Hepatocyte (in vitro differentiated cells): ENCODE data around the gene MCM3. TPM values are rescaled to one million over a fixed set of nuclear protein-coding genes. Genes with fewer than 3 reads are reported as not detected.

Experiments
- DNase-seq: peaks from one replicate; pipeline ENCODE4 v3.0.0-alpha.2; 2016; ENCODE audit warnings: low spot score
- H2AFZ ChIP-seq: fragments of 200-600 bp; sonication (generic); 2 replicates; pipeline ENCODE4 v1.6.0; 2016; ENCODE audit warnings: antibody characterized with exemption, mild to moderate bottlenecking
- H3K27ac ChIP-seq: fragments of 200-600 bp; sonication (generic); 2 replicates; pipeline ENCODE4 v1.5.1; 2016; ENCODE audit warnings: mild to moderate bottlenecking
- H3K27me3 ChIP-seq: fragments of 200-600 bp; sonication (generic); 2 replicates; pipeline ENCODE4 v1.6.1; 2016
- H3K36me3 ChIP-seq: fragments of 200-600 bp; sonication (generic); replicated peaks from 2 replicates; pipeline ENCODE4 v1.5.1; 2016; ENCODE audit warnings: low read depth; ENCODE audit not compliant: insufficient read depth
- H3K4me1 ChIP-seq: fragments of 200-600 bp; sonication (generic); 2 replicates; pipeline ENCODE4 v1.5.1; 2016; ENCODE audit warnings: mild to moderate bottlenecking, moderate library complexity; ENCODE audit not compliant: insufficient read depth
- H3K4me2 ChIP-seq: fragments of 200-600 bp; sonication (generic); 2 replicates; pipeline ENCODE4 v1.6.0; 2016
- H3K4me3 ChIP-seq: fragments of 200-600 bp; sonication (generic); 2 replicates; pipeline ENCODE4 v1.5.1; 2016; ENCODE audit warnings: mild to moderate bottlenecking
- H3K79me2 ChIP-seq: fragments of 200-600 bp; sonication (generic); 2 replicates; pipeline ENCODE4 v1.6.0; 2017; ENCODE audit warnings: mild to moderate bottlenecking
- H3K9me2 ChIP-seq: fragments of 200-600 bp; sonication (generic); replicated peaks from 2 replicates; pipeline ENCODE4 v1.6.0; 2017; ENCODE audit warnings: mild to moderate bottlenecking; ENCODE audit not compliant: insufficient read depth
- H3K9me3 ChIP-seq: fragments of 200-600 bp; sonication (generic); 2 replicates; pipeline ENCODE4 v1.5.1; 2016; ENCODE audit warnings: low read depth, mild to moderate bottlenecking
- H4K20me1 ChIP-seq: fragments of 200-600 bp; sonication (generic); 2 replicates; pipeline ENCODE4 v1.6.0; 2016; ENCODE audit warnings: mild to moderate bottlenecking; ENCODE audit not compliant: insufficient read depth, poor library complexity, severe bottlenecking
- CTCF ChIP-seq: fragments of 200-600 bp; sonication (generic); IDR thresholded peaks from 2 replicates; pipeline ENCODE4 v1.5.1; 2016; ENCODE audit warnings: antibody characterized with exemption, mild to moderate bottlenecking; ENCODE audit not compliant: poor library complexity
- EZH2 ChIP-seq: fragments of 200-600 bp; sonication (generic); IDR thresholded peaks from 2 replicates; pipeline ENCODE4 v1.6.1; 2016; ENCODE audit warnings: antibody characterized with exemption, mild to moderate bottlenecking, borderline replicate concordance
- EZH2phosphoT487 ChIP-seq: fragments of 200-600 bp; sonication (generic); IDR thresholded peaks from one replicate; pipeline ENCODE4 v1.6.1; 2018; ENCODE audit warnings: antibody characterized with exemption, mild to moderate bottlenecking, low read depth, moderate library complexity; ENCODE audit not compliant: unreplicated experiment, severe bottlenecking
- WGBS: methylation state at CpG from one replicate; pipeline ENCODE4 v1.1.6; 2016; ENCODE audit warnings: low lambda C conversion rate; ENCODE audit errors: missing lambda C conversion rate; 5-methylcytosine and 5-hydroxymethylcytosine counted together
- polyA plus RNA-seq: library from polyadenylated mRNA; unstranded; fragments of >200 nt; fragmentation: Nextera tagmentation; extraction: Ambion mirVana; gene quantifications from 2 replicates; pipeline ENCODE4 v1.2.1, GENCODE V29; 2016
- total RNA-seq: library from RNA; depleted of rRNA; stranded (reverse); fragments of >200 nt; gene quantifications from 2 replicates; pipeline ENCODE4 v1.2.3, GENCODE V29; 2014

Gene MCM3
- total and polyA plus RNA-seq, 2 experiments from 2014 or later: 33.8 to 40.7 TPM

GRCh38 chr6:52233005-52233404 is 51.5 kb downstream of the MCM3 start:
- no peaks in the 10 kb centered on the region for H3K36me3 ChIP-seq
- no peak overlapping the region for H3K4me2 ChIP-seq
- no peak overlapping the region for H2AFZ ChIP-seq
- TF ChIP-seq EZH2phosphoT487 (no peak), CTCF (no peak), EZH2 (no peak)
- DNase-seq: no peak
- 71% methylated on average over 4 of the region's 4 CpGs for WGBS
- H3K9me3 ChIP-seq: no peaks in the 10 kb centered on the region
- no peaks in the 10 kb centered on the region for H3K4me1 ChIP-seq
- no peaks in the 10 kb centered on the region for H3K79me2 ChIP-seq
- H3K27ac ChIP-seq: no peak overlapping the region
- no peaks in the 10 kb centered on the region for H3K9me2 ChIP-seq
- H4K20me1 ChIP-seq: no peaks in the 10 kb centered on the region
- no peak overlapping the region for H3K4me3 ChIP-seq
- H3K27me3 ChIP-seq: no peaks in the 10 kb centered on the region

- H3K79me2 ChIP-seq: no peaks in the 10 kb centered on the region
- no peaks in the 10 kb centered on the region for H4K20me1 ChIP-seq
- WGBS: 79% methylated on average over 8 of the region's 8 CpGs
- H2AFZ ChIP-seq: no peak overlapping the region
- no peaks in the 10 kb centered on the region for H3K4me1 ChIP-seq
- H3K4me3 ChIP-seq: no peak overlapping the region
- H3K9me2 ChIP-seq: no peaks in the 10 kb centered on the region
- H3K9me3 ChIP-seq: no peaks in the 10 kb centered on the region
- no peak for TF ChIP-seq EZH2
- TF ChIP-seq EZH2phosphoT487: no peak
- no peak for TF ChIP-seq CTCF
- no peaks in the 10 kb centered on the region for H3K36me3 ChIP-seq
- no peak overlapping the region for H3K27ac ChIP-seq
- H3K27me3 ChIP-seq: no peaks in the 10 kb centered on the region
- no peak for DNase-seq
- H3K4me2 ChIP-seq: no peak overlapping the region
Measured at GRCh38 chr6:52231406-52232127, 53.0 kb downstream of the MCM3 start.

- Histone ChIP-seq H3K4me1 (no peaks in the 10 kb centered on the region), H3K79me2 (no peaks in the 10 kb centered on the region)
Measured at GRCh38 chr6:52230685-52231084, 53.9 kb downstream of the MCM3 start.

More at GRCh38 chr6:52230685-52231084, 53.9 kb downstream of the MCM3 start:
- 80% methylated on average over 1 of the region's 1 CpG for WGBS
- Histone ChIP-seq H3K4me2 (no peak overlapping the region), H3K27me3 (no peaks in the 10 kb centered on the region), H3K36me3 (no peaks in the 10 kb centered on the region), H3K9me3 (no peaks in the 10 kb centered on the region), H3K9me2 (no peaks in the 10 kb centered on the region), H3K4me3 (no peak overlapping the region), H2AFZ (no peak overlapping the region), H3K27ac (no peak overlapping the region), H4K20me1 (no peaks in the 10 kb centered on the region)
- TF ChIP-seq CTCF: no peak
- TF ChIP-seq EZH2: no peak
- TF ChIP-seq EZH2phosphoT487: no peak
- DNase-seq: no peak
